H1 (cell line): Measurements from ENCODE around the gene PRR16. TPM values are rescaled to one million over a fixed set of nuclear protein-coding genes. Genes with fewer than 3 reads are reported as not detected.
"Not testable (repeated sequence)": the region's sequence is repeated elsewhere in the genome, so short reads cannot be mapped to it uniquely, and the experiment has no call there.

Source experiments
- CTCF ChIA-PET: fragments of 300-600 bp; sonication (Branson Sonifier 250); formaldehyde crosslinking; loops from one replicate; lab custom pipeline; 2021; ENCODE audit not compliant: partially characterized antibody; lab: Charles Lee
- POLR2A ChIA-PET: fragments of 300-600 bp; sonication (Branson Sonifier 250); formaldehyde crosslinking; loops from one replicate; lab custom pipeline; 2021; ENCODE audit warnings: inconsistent platforms; ENCODE audit not compliant: partially characterized antibody; lab: Charles Lee
- DNase-seq, 2 experiments: peaks; one replicate each; pipeline versions ENCODE4 v3.0.0 to v3.0.0-alpha.2; 2010 to 2022; ENCODE audit warnings: low spot score in 2 of 2, low read depth in 1 of 2, mixed read lengths in 1 of 2
- FAIRE-seq: peaks from 2 replicates; lab custom pipeline; 2011; peaks lifted over from hg19 to GRCh38; lab: Jason Lieb, UNC
- H2AFZ ChIP-seq: 2 replicates; pipeline ENCODE4 v1.8.1; 2012; ENCODE audit warnings: low read length, inconsistent platforms
- H2AK5ac ChIP-seq: 2 replicates; pipeline ENCODE4 v1.6.1; 2013; ENCODE audit warnings: low read depth, low read length
- H2BK120ac ChIP-seq: replicated peaks from 2 replicates; pipeline ENCODE3; 2013; ENCODE audit warnings: low read depth, low read length, inconsistent platforms
- H2BK12ac ChIP-seq: 2 replicates; pipeline ENCODE4 v1.6.1; 2013; ENCODE audit warnings: low read depth, low read length
- H2BK15ac ChIP-seq: 2 replicates; pipeline ENCODE4 v1.6.1; 2013; ENCODE audit warnings: low read length
- H2BK20ac ChIP-seq: 2 replicates; pipeline ENCODE4 v1.6.1; 2013; ENCODE audit warnings: low read length
- H2BK5ac ChIP-seq: 2 replicates; pipeline ENCODE4 v1.6.1; 2013; ENCODE audit warnings: low read depth, low read length
- H3K14ac ChIP-seq: 2 replicates; pipeline ENCODE4 v1.6.1; 2013; ENCODE audit warnings: inconsistent platforms; ENCODE audit not compliant: insufficient read length
- H3K18ac ChIP-seq: 2 replicates; pipeline ENCODE4 v1.6.1; 2013; ENCODE audit warnings: low read length; ENCODE audit errors: extremely low read depth
- H3K23ac ChIP-seq: 2 replicates; pipeline ENCODE4 v1.6.1; 2013; ENCODE audit warnings: inconsistent platforms; ENCODE audit not compliant: insufficient read length
- H3K23me2 ChIP-seq: 2 replicates; pipeline ENCODE4 v1.6.1; 2013; ENCODE audit warnings: low read depth, low read length
- H3K27ac ChIP-seq: 2 replicates; pipeline ENCODE4 v1.6.1; 2011; ENCODE audit warnings: low read depth, low read length, inconsistent platforms
- H3K27me3 ChIP-seq, 4 experiments: replicated peaks in 1 of 4; 1 replicate in 1 of 4; 2 replicates in 3 of 4; pipeline versions ENCODE4 v1.6.1 to v1.8.1; 2011 to 2013; ENCODE audit warnings: low read length in 3 of 4, mild to moderate bottlenecking in 3 of 4, inconsistent platforms in 2 of 4, mixed read lengths in 2 of 4, moderate library complexity in 1 of 4; ENCODE audit not compliant: control insufficient read depth in 3 of 4, insufficient read depth in 3 of 4; ENCODE audit errors: extremely low read depth in 1 of 4
- H3K36me3 ChIP-seq, 4 experiments: 2 replicates each; pipeline versions ENCODE4 v1.6.1 to v1.8.1; 2011 to 2013; ENCODE audit warnings: mild to moderate bottlenecking in 4 of 4, low read length in 3 of 4, moderate library complexity in 2 of 4, control low read depth in 1 of 4, inconsistent platforms in 1 of 4; ENCODE audit not compliant: insufficient read depth in 4 of 4, control insufficient read depth in 2 of 4
- H3K4ac ChIP-seq: replicated peaks from 2 replicates; pipeline ENCODE3; 2013; ENCODE audit warnings: low read length, low read depth, mixed read lengths, inconsistent platforms; ENCODE audit not compliant: insufficient read length
- H3K4me1 ChIP-seq, 4 experiments: replicated peaks in 1 of 4; 1 replicate in 1 of 4; 2 replicates in 3 of 4; pipeline versions ENCODE4 v1.6.1 to v1.8.1; 2011 to 2013; ENCODE audit warnings: low read length in 3 of 4, inconsistent platforms in 2 of 4, mixed read lengths in 1 of 4; ENCODE audit not compliant: insufficient read depth in 4 of 4, control insufficient read depth in 3 of 4
- H3K4me2 ChIP-seq, 2 experiments: 2 replicates each; pipeline versions ENCODE4 v1.6.1 to v1.8.1; 2011 to 2013; ENCODE audit warnings: low read depth in 2 of 2, low read length in 2 of 2, control low read depth in 1 of 2, inconsistent platforms in 1 of 2, mild to moderate bottlenecking in 1 of 2; ENCODE audit not compliant: insufficient read depth in 1 of 2
- H3K4me3 ChIP-seq, 4 experiments: fragments of 200-600, 300-600 bp in 1 of 4; sonication (generic), shearing (Covaris generic), sonication (Bioruptor Twin) in 1 of 4; 2 replicates each; pipeline versions ENCODE4 v1.5.1 to v1.8.1; 2011 to 2016; ENCODE audit warnings: low read length in 4 of 4, low read depth in 3 of 4, control low read depth in 2 of 4, inconsistent platforms in 2 of 4, mild to moderate bottlenecking in 2 of 4, mixed read lengths in 1 of 4, moderate library complexity in 1 of 4; ENCODE audit not compliant: insufficient read depth in 2 of 4; ENCODE audit errors: extremely low read depth in 1 of 4
- H3K56ac ChIP-seq: replicated peaks from 2 replicates; pipeline ENCODE3; 2013; ENCODE audit warnings: low read depth, mild to moderate bottlenecking, mixed read lengths, low read length, inconsistent platforms; ENCODE audit not compliant: insufficient read length
- H3K79me1 ChIP-seq: 2 replicates; pipeline ENCODE4 v1.6.1; 2013; ENCODE audit warnings: low read depth, low read length, control low read depth
- H3K79me2 ChIP-seq, 2 experiments: 2 replicates each; pipeline versions ENCODE4 v1.6.1 to v1.8.1; 2012 to 2013; ENCODE audit warnings: low read length in 2 of 2, mild to moderate bottlenecking in 2 of 2, inconsistent platforms in 1 of 2; ENCODE audit not compliant: insufficient read depth in 2 of 2, control insufficient read depth in 1 of 2
- H3K9ac ChIP-seq, 4 experiments: replicated peaks in 1 of 4; 1 replicate in 1 of 4; 2 replicates in 3 of 4; pipeline versions ENCODE4 v1.6.1 to v1.8.1; 2011 to 2013; ENCODE audit warnings: low read depth in 3 of 4, low read length in 3 of 4, control low read depth in 2 of 4, mild to moderate bottlenecking in 2 of 4, moderate library complexity in 2 of 4, inconsistent platforms in 1 of 4; ENCODE audit errors: extremely low read depth in 1 of 4
- H3K9me3 ChIP-seq, 2 experiments: 2 replicates each; pipeline versions ENCODE4 v1.6.1 to v1.8.1; 2012 to 2013; ENCODE audit warnings: mild to moderate bottlenecking in 2 of 2, moderate library complexity in 2 of 2, control low read depth in 1 of 2, inconsistent platforms in 1 of 2, low read depth in 1 of 2, low read length in 1 of 2, mixed read lengths in 1 of 2; ENCODE audit not compliant: insufficient read depth in 2 of 2
- H4K20me1 ChIP-seq, 2 experiments: replicated peaks in 1 of 2; 2 replicates each; pipeline versions ENCODE3 to v1.8.1; 2011 to 2013; ENCODE audit warnings: inconsistent platforms in 2 of 2, low read length in 2 of 2, mild to moderate bottlenecking in 1 of 2; ENCODE audit not compliant: insufficient read depth in 2 of 2, control insufficient read depth in 1 of 2
- H4K5ac ChIP-seq: 2 replicates; pipeline ENCODE4 v1.6.1; 2013; ENCODE audit warnings: low read length, low read depth, mixed read lengths, inconsistent platforms; ENCODE audit not compliant: insufficient read length
- H4K8ac ChIP-seq: 2 replicates; pipeline ENCODE4 v1.8.0; 2013; ENCODE audit warnings: mild to moderate bottlenecking, moderate library complexity, low read length, inconsistent platforms; ENCODE audit not compliant: insufficient read depth; ENCODE audit errors: extremely low read depth
- H4K91ac ChIP-seq: replicated peaks from 2 replicates; pipeline ENCODE3; 2013; ENCODE audit warnings: low read length, mixed read lengths, inconsistent platforms; ENCODE audit not compliant: insufficient read length
- POLR2A ChIP-seq, 2 experiments: IDR thresholded peaks; 1 replicate in 1 of 2; 2 replicates in 1 of 2; pipeline ENCODE4 v1.6.1; 2011; ENCODE audit warnings: low read depth in 2 of 2, low read length in 2 of 2, mild to moderate bottlenecking in 2 of 2; ENCODE audit errors: control extremely low read depth in 1 of 2
- SP1 ChIP-seq: IDR thresholded peaks from 2 replicates; pipeline ENCODE4 v1.6.1; 2011; ENCODE audit warnings: low read depth, low read length
- TAF1 ChIP-seq: IDR thresholded peaks from 2 replicates; pipeline ENCODE4 v1.6.1; 2011; ENCODE audit warnings: mild to moderate bottlenecking, low read depth, low read length
- TBP ChIP-seq: IDR thresholded peaks from 2 replicates; pipeline ENCODE4 v1.6.1; 2011; ENCODE audit warnings: low read depth, low read length, improper control_type of control experiment
- TCF12 ChIP-seq: IDR thresholded peaks from 2 replicates; pipeline ENCODE4 v1.6.1; 2011; ENCODE audit warnings: low read depth, mild to moderate bottlenecking, low read length
- YY1 ChIP-seq: IDR thresholded peaks from 2 replicates; pipeline ENCODE4 v1.6.1; 2011; ENCODE audit warnings: low read depth, mild to moderate bottlenecking, low read length
- WGBS, 2 experiments: shearing (Covaris generic) in 1 of 2; methylation state at CpG; one replicate each; pipeline versions ENCODE4 v1.1.6 to v1.1.7; 2013 to 2015; ENCODE audit warnings: low lambda C conversion rate in 2 of 2, mixed read lengths in 2 of 2, inconsistent platforms in 1 of 2, low coverage in 1 of 2, missing lambda C conversion rate in 1 of 2; ENCODE audit not compliant: insufficient replicate concordance in 2 of 2, insufficient coverage in 1 of 2, insufficient read length in 1 of 2; ENCODE audit errors: extremely low coverage in 1 of 2, missing lambda C conversion rate in 1 of 2; 5-methylcytosine and 5-hydroxymethylcytosine counted together
- polyA plus RNA-seq, 7 experiments: library from polyadenylated mRNA; depleted of rRNA in 3 of 7; stranded (reverse) in 5 of 7; unstranded in 2 of 7; fragments of >200 nt in 5 of 7; fragments of 200-250 nt in 2 of 7; gene quantifications; 1 replicate in 5 of 7; 2 replicates in 1 of 7; 4 replicates in 1 of 7; pipeline versions ENCODE4 v1.2.1 to v1.2.3, GENCODE V29; 2011 to 2013; ENCODE audit warnings: missing spikeins in 2 of 7, mixed read lengths in 2 of 7
- total RNA-seq: library from RNA; stranded (reverse); fragmentation: NEBNext Ultra II Directional; extraction: Animal tissue kit (Norgen Biotek cat#: 25700); gene quantifications from 2 replicates; pipeline ENCODE4 v1.2.1, GENCODE V29; 2021

The PRR16 gene
- total and polyA plus RNA-seq, 2 of the 8 experiments (the other 6 are each of a cell fraction or from before 2014, with no cell fraction given): 0.73 to 1.6 TPM

GRCh38 chr5:120702817-120703538, 238.9 kb downstream of the PRR16 start:
- POLR2A ChIA-PET: interaction anchor here (0.8 to 3.0 kb wide), 7 partner anchors 8 to 71 kb away, joined by 3 to 20 read pairs (median 3); no protein-coding TSS in a partner anchor
- Histone ChIP-seq H3K4me3 (peak overlapping the region; percentile 52 to 82 (median 73)), H2BK5ac (peak overlapping the region; percentile 83; the same call in 1 of the 2 replicates)

More at GRCh38 chr5:120702817-120703538, 238.9 kb downstream of the PRR16 start:
- H3K9ac ChIP-seq: peak overlapping the region in 3 of 4 experiments; percentile 54 to 92 (median 72); a peak in 4 of 7 replicates
- H3K4me1 ChIP-seq: peaks cover 0 to 25% (median 3%) of the 10 kb centered on the region in 4 experiments; a peak in 4 of 7 replicates
- H3K4ac ChIP-seq, H2AK5ac ChIP-seq, CTCF ChIA-PET, H4K20me1 ChIP-seq, H3K14ac ChIP-seq, H2BK120ac ChIP-seq, H3K23ac ChIP-seq, H3K56ac ChIP-seq, H3K23me2 ChIP-seq, H2AFZ ChIP-seq, H3K9me3 ChIP-seq, H2BK20ac ChIP-seq, H4K8ac ChIP-seq, H2BK15ac ChIP-seq, H3K18ac ChIP-seq, H2BK12ac ChIP-seq, H4K91ac ChIP-seq, H3K79me1 ChIP-seq: not testable (repeated sequence)
- H3K4me2 ChIP-seq: peak overlapping the region; percentile 63 to 91
- H3K27ac ChIP-seq: peak overlapping the region; percentile 79; the same call in 1 of the 2 replicates
- FAIRE-seq (peak; percentile 48), DNase-seq (peak in 1 of 2 experiments; percentile 59)
- TF ChIP-seq YY1 (peak; percentile 58; the same call in 1 of the 2 replicates), TBP (peak; percentile 55), SP1 (0 out of 2 replicates have a peak, but pooled peaks have one; percentile 57), POLR2A (IDR thresholded peaks at IDR 0.05; ENCODE audit: control extremely low read depth in 1 of 2, low read depth in 2 of 2, low read length in 2 of 2) (peak; percentile 48 to 89), TCF12 (0 out of 2 replicates have a peak, but pooled peaks have one; percentile 43), TAF1 (peak; percentile 47; the same call in 1 of the 2 replicates)
- peak overlapping the region; percentile 68 for H4K5ac ChIP-seq
- 0% methylated on average over 16 of the region's 16 CpGs; no CpG with 5 or more reads in 1 of the 2 experiments for WGBS, 2 experiments
- H3K36me3 ChIP-seq: peaks cover 0 to 18% (median 2%) of the 10 kb centered on the region in 4 experiments; a peak in 3 of 8 replicates
- peaks cover 0 to 45% of the 10 kb centered on the region in 2 experiments; a peak in 2 of 4 replicates for H3K79me2 ChIP-seq
- H3K27me3 ChIP-seq: peaks cover 0 to 13% (median 6%) of the 10 kb centered on the region in 4 experiments; a peak in 5 of 7 replicates
